GM23248 (cell line): Measurements from ENCODE around the gene ZDHHC3. TPM values are rescaled to one million over a fixed set of nuclear protein-coding genes. Genes with fewer than 3 reads are reported as not detected.

ENCODE experiments used
- DNase-seq: peaks from one replicate; pipeline ENCODE4 v3.0.0-alpha.2; 2015
- H2AFZ ChIP-seq: fragments of 200-600 bp; sonication (generic); 2 replicates; pipeline ENCODE4 v1.6.1; 2016; ENCODE audit warnings: antibody characterized with exemption
- H3F3A ChIP-seq: fragments of 200-600 bp; sonication (generic); 2 replicates; pipeline ENCODE4 v1.6.1; 2016; ENCODE audit warnings: mild to moderate bottlenecking, antibody characterized with exemption, mixed run types; ENCODE audit not compliant: insufficient read depth
- H3K27ac ChIP-seq: fragments of 200-600 bp; sonication (generic); 2 replicates; pipeline ENCODE4 v1.5.1; 2016; ENCODE audit warnings: mild to moderate bottlenecking
- H3K27me3 ChIP-seq: fragments of 200-600 bp; sonication (generic); replicated peaks from 2 replicates; pipeline ENCODE4 v1.6.1; 2016; ENCODE audit warnings: mild to moderate bottlenecking; ENCODE audit not compliant: insufficient read depth
- H3K36me3 ChIP-seq: fragments of 200-600 bp; sonication (generic); 2 replicates; pipeline ENCODE4 v1.6.1; 2016; ENCODE audit warnings: low read depth, mild to moderate bottlenecking
- H3K4me1 ChIP-seq: fragments of 200-600 bp; sonication (generic); 2 replicates; pipeline ENCODE4 v1.6.1; 2016; ENCODE audit warnings: mild to moderate bottlenecking; ENCODE audit not compliant: insufficient read depth
- H3K4me2 ChIP-seq: fragments of 200-600 bp; sonication (generic); one replicate; pipeline ENCODE4 v1.6.1; 2016; ENCODE audit warnings: mild to moderate bottlenecking; ENCODE audit not compliant: unreplicated experiment
- H3K4me3 ChIP-seq: fragments of 200-600 bp; sonication (generic); 2 replicates; pipeline ENCODE4 v1.5.1; 2016; ENCODE audit warnings: mild to moderate bottlenecking
- H3K79me2 ChIP-seq: fragments of 200-600 bp; sonication (generic); 2 replicates; pipeline ENCODE4 v1.6.1; 2016; ENCODE audit warnings: mild to moderate bottlenecking; ENCODE audit not compliant: insufficient read depth
- H3K9ac ChIP-seq: fragments of 200-600 bp; sonication (generic); 2 replicates; pipeline ENCODE4 v1.6.1; 2016; ENCODE audit warnings: mild to moderate bottlenecking
- H3K9me2 ChIP-seq: fragments of 200-600 bp; sonication (generic); 2 replicates; pipeline ENCODE4 v1.6.1; 2016; ENCODE audit warnings: mixed run types, mild to moderate bottlenecking, moderate library complexity; ENCODE audit not compliant: insufficient read depth
- H3K9me3 ChIP-seq: fragments of 200-600 bp; sonication (generic); one replicate; pipeline ENCODE4 v1.6.1; 2017; ENCODE audit warnings: low read depth
- H4K20me1 ChIP-seq: fragments of 200-600 bp; sonication (generic); 2 replicates; pipeline ENCODE4 v1.6.0; 2016; ENCODE audit not compliant: insufficient read depth
- EZH2 ChIP-seq: fragments of 200-600 bp; sonication (generic); IDR thresholded peaks from 2 replicates; pipeline ENCODE4 v1.6.1; 2018; ENCODE audit warnings: antibody characterized with exemption, mild to moderate bottlenecking; ENCODE audit not compliant: insufficient read depth, poor library complexity, severe bottlenecking
- EZH2phosphoT487 ChIP-seq: fragments of 200-600 bp; sonication (generic); IDR thresholded peaks from 2 replicates; pipeline ENCODE4 v1.6.1; 2018; ENCODE audit warnings: antibody characterized with exemption, moderate library complexity, mild to moderate bottlenecking, low read depth; ENCODE audit not compliant: insufficient read depth
- WGBS, 2 experiments: methylation state at CpG; one replicate each; pipeline ENCODE4 v1.1.6; 2015 to 2017; ENCODE audit warnings: low lambda C conversion rate in 2 of 2, low coverage in 1 of 2; ENCODE audit errors: missing lambda C conversion rate in 2 of 2; 5-methylcytosine and 5-hydroxymethylcytosine counted together
- in situ Hi-C: fragments of 300-500 bp; cut with MboI; formaldehyde crosslinking; loops from 2 replicates; pipeline ENCODE4 v1.15.0; 2020
- polyA plus RNA-seq: library from polyadenylated mRNA; unstranded; fragments of >200 nt; fragmentation: Nextera tagmentation; extraction: Ambion mirVana; gene quantifications from 2 replicates; pipeline ENCODE4 v1.2.1, GENCODE V29; 2016
- total RNA-seq: library from RNA; depleted of rRNA; stranded (reverse); fragments of >200 nt; shearing (Covaris generic); gene quantifications from 2 replicates; pipeline ENCODE4 v1.2.3, GENCODE V29; 2014

ZDHHC3 gene
- total and polyA plus RNA-seq, 2 experiments from 2014 or later, result 48.7 to 76.2 TPM

DNA sequence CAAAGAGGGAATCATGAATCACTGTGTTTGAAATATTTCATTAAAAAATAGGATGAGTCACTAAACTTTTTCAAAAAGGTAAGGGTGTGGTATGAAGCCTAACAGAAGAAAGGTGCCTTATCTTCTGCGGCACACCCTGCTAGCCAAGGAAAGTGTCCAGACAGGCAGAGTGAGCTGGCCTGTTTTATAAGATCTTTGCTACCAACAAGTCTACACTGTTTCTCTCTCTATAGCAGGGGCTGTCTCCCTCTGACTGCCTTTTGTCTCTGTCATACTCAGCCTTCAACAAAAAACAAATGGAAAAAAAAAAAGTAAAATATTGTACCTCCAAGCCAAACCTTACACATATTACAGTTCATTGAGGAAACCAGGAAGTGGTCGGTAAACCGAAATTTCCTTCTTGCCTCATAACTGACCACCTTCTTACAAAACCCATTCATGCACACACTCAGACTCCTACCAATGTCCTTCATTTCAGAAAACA is 9.1 kb downstream of the ZDHHC3 start:
- H3K9ac ChIP-seq, result no peak overlapping the region
- no peak overlapping the region for H3K27ac ChIP-seq
- in situ Hi-C loops, result no loop called here

DNA sequence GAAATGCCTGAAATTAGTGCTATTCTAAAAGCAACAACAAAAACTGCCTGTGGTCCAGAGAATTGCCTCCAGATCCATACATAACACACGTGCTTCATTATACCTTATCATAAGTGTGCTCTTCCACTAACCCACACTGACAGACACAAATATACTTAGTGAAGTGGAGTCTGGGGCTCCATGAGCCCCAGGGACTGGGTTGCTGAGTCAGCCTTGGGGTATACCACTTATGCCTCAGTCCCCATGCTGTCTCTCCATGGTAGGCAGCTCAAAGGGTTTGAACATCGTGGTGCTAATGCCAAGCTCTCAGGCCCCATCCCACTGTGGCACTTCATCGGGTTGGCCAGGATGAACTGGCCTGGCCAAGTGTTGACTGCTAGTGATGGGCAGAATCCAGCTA is 10.8 kb downstream of the ZDHHC3 start:
- Histone ChIP-seq H3K27me3 (no peaks in the 10 kb centered on the region), H3K27ac (no peak overlapping the region), H3K79me2 (peaks cover 98% of the 10 kb centered on the region), H3K4me3 (no peak overlapping the region), H2AFZ (no peak overlapping the region), H3K4me1 (no peaks in the 10 kb centered on the region), H3K36me3 (no peaks in the 10 kb centered on the region), H3F3A (no peaks in the 10 kb centered on the region), H3K9me3 (no peaks in the 10 kb centered on the region), H3K9ac (no peak overlapping the region), H4K20me1 (peaks cover 7% of the 10 kb centered on the region; the same call in 1 of the 2 replicates), H3K9me2 (no peaks in the 10 kb centered on the region), H3K4me2 (no peak overlapping the region)
- WGBS, 2 experiments, result 84% methylated on average over 3 of the region's 3 CpGs
- in situ Hi-C loops, result no loop called here
- TF ChIP-seq EZH2phosphoT487, result no peak
- TF ChIP-seq EZH2, result no peak
- no peak for DNase-seq

More for the DNA sequence above, 9.1 kb downstream of the ZDHHC3 start:
- Histone ChIP-seq H3K4me3 (no peak overlapping the region), H4K20me1 (peaks cover 7% of the 10 kb centered on the region; the same call in 1 of the 2 replicates), H3K4me1 (no peaks in the 10 kb centered on the region), H3K4me2 (no peak overlapping the region), H3K79me2 (peaks cover 98% of the 10 kb centered on the region), H3F3A (no peaks in the 10 kb centered on the region), H2AFZ (no peak overlapping the region), H3K9me3 (no peaks in the 10 kb centered on the region), H3K36me3 (no peaks in the 10 kb centered on the region), H3K27me3 (no peaks in the 10 kb centered on the region), H3K9me2 (no peaks in the 10 kb centered on the region)
- 90% methylated on average over 3 of the region's 3 CpGs for WGBS, 2 experiments
- TF ChIP-seq EZH2, result no peak
- no peak for TF ChIP-seq EZH2phosphoT487
- no peak for DNase-seq

DNA sequence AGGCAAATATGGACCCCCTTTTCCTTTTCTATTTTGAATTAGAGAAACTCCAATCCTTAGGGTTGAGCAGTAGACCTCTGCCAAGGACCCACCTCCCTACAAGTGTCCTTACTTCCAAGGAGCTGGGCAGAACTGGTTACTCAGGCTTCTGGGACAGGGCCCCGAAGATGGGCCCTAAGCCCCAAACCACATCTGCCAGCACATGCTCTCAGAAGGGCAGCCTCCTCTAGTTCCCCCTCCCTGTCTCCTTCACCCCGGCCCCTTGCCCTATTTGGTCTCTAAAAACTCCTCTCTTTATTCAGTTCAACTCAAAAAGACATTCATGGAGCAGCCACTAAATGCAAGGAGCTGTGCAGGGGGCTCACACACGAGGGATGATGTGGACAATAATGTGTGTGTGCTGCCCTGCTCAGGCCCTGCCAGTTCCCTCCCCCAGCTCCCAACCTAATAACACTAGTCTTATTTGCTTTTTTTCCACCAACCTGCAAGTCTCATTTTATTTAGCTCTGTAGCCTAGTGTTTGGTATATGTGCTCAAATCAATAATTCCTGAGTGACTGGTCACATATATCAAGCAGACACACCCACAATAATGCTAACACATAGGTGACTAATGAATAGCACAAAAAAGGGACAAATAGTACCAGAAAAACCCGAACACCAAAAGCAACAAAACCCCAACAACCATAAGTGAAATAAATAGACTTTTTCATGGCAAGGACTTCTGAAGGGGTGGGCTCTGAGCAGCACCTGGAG is 12.2 kb downstream of the ZDHHC3 start:
- H3K4me2 ChIP-seq, result no peak overlapping the region
- H3K79me2 ChIP-seq, result peaks cover 97% of the 10 kb centered on the region
- H3K27me3 ChIP-seq, result no peaks in the 10 kb centered on the region
- no peak overlapping the region for H3K27ac ChIP-seq
- DNase-seq, result no peak
- H2AFZ ChIP-seq, result no peak overlapping the region
- no peaks in the 10 kb centered on the region for H3K36me3 ChIP-seq
- in situ Hi-C loops, result no loop called here
- peaks cover 7% of the 10 kb centered on the region; the same call in 1 of the 2 replicates for H4K20me1 ChIP-seq
- TF ChIP-seq EZH2, result no peak
- TF ChIP-seq EZH2phosphoT487, result no peak
- H3F3A ChIP-seq, result no peaks in the 10 kb centered on the region
- 74 to 77% methylated on average over 4 of the region's 4 CpGs for WGBS, 2 experiments
- H3K4me3 ChIP-seq, result no peak overlapping the region
- no peaks in the 10 kb centered on the region for H3K4me1 ChIP-seq
- no peak overlapping the region for H3K9ac ChIP-seq
- no peaks in the 10 kb centered on the region for H3K9me3 ChIP-seq
- no peaks in the 10 kb centered on the region for H3K9me2 ChIP-seq

DNA sequence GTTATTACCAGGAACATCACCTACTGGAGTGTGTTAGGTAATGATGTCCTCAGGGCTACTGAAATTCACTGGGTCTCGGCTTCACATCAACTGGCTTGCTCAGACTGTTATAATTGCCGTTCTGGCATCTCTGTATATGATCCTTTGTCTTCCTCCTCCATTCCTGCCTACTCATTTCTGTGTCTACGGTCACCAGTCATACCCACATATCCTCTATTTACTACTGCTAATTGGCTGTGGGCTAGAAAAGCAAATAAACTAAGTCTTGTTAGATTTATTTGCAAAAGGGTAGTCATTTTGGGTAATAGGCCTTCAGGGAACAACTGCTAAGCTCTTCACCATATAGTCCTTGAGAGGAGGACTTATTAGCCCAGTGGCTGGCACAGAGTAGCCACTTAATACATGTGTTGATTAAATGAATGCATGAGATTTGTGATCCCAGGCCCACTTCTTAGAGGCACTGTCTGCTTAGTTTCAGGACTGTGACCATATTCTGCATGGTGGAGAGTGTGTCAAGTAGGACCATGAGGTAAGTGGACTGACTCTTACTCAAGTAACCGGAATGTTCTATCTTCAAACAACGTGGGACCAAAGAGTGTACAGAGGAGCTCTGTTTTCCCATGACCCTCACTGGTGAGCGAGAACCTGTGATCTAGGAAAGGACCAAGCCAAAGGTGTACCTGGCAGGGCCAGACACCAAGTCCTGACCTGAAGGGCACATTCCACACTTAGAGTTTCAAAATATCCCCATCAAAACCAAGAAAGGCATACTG is 13.2 kb downstream of the ZDHHC3 start:
- DNase-seq, result peak; percentile 27
- no peaks in the 10 kb centered on the region for H3K36me3 ChIP-seq
- TF ChIP-seq EZH2 (no peak), EZH2phosphoT487 (no peak)
- no peaks in the 10 kb centered on the region for H3F3A ChIP-seq
- no peak overlapping the region for H3K27ac ChIP-seq
- H3K9me3 ChIP-seq, result no peaks in the 10 kb centered on the region
- H3K9ac ChIP-seq, result no peak overlapping the region
- peaks cover 88% of the 10 kb centered on the region for H3K79me2 ChIP-seq
- H3K4me2 ChIP-seq, result no peak overlapping the region
- no peak overlapping the region for H3K4me3 ChIP-seq
- H3K4me1 ChIP-seq, result no peaks in the 10 kb centered on the region
- no peaks in the 10 kb centered on the region for H3K9me2 ChIP-seq
- in situ Hi-C loops, result no loop called here
- H4K20me1 ChIP-seq, result peaks cover 7% of the 10 kb centered on the region; the same call in 1 of the 2 replicates
- H3K27me3 ChIP-seq, result no peaks in the 10 kb centered on the region
- H2AFZ ChIP-seq, result no peak overlapping the region
- 76 to 83% methylated on average over 6 of the region's 6 CpGs for WGBS, 2 experiments
